Stimulated activated naive CD4-positive, alpha-beta T cell treated with Interleukin-2 at 50 U/mL for 16 hours (primary cell): ENCODE measurements around the gene SSX2B.
"Not testable (repeated sequence)": the region's sequence is repeated elsewhere in the genome, so short reads cannot be mapped to it uniquely, and the experiment has no call there.

ENCODE experiments used
- DNase-seq: peaks from one replicate; lab custom pipeline; 2025; lab: John Stamatoyannopoulos, UW

Gene SSX2B, protein sequence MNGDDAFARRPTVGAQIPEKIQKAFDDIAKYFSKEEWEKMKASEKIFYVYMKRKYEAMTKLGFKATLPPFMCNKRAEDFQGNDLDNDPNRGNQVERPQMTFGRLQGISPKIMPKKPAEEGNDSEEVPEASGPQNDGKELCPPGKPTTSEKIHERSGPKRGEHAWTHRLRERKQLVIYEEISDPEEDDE

DNA sequence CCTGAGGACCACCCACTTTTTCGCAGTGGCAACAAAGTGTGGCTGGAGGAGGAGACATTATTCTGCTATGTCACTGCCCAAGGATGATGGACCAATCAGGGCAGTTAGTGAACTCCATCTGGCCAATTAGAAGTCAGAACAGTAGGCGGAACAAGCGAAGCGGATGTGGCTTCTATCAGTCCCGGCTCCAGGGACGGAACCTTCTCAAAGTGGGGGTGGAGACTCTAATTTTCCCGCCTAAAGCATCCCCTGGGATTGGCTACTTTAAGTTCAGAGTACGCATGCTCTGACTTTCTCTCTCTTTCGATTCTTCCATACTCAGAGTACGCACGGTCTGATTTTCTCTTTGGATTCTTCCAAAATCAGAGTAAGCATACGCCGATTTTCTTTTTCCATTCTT, at the start of gene SSX2B:
TSS of gene SSX2B (plus strand) at position 301 of the 400 bp plus-strand sequence. CDS start 1,429 bp downstream, outside the sequence.
- DNase-seq = not testable (repeated sequence)

DNA sequence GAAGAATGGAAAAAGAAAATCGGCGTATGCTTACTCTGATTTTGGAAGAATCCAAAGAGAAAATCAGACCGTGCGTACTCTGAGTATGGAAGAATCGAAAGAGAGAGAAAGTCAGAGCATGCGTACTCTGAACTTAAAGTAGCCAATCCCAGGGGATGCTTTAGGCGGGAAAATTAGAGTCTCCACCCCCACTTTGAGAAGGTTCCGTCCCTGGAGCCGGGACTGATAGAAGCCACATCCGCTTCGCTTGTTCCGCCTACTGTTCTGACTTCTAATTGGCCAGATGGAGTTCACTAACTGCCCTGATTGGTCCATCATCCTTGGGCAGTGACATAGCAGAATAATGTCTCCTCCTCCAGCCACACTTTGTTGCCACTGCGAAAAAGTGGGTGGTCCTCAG, 44.0 kb upstream of the SSX2B start, which contains the start of gene SSX2:
TSS of gene SSX2 (minus strand) at position 101 of the 400 bp plus-strand sequence. CDS start 1,429 bp downstream, outside the sequence.
- DNase-seq = not testable (repeated sequence)

DNA sequence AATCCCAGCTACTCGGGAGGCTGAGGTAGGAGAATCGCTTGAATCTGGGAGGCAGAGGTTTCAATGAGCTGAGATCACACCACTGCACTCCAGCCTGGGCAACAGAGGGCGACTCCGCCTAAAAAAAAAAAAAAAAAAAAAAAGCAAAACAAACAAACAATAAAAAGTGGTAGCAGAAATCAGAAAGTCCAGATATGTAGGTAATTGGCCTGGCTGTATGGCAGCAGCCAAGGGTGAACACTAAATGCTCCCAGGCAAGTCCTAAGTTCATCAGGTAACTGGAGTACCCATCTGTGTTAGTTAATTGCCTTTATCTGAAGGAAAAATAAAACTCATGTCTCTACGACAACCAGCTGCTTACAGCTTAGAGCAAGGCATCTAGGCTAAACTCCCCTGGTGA, 14.9 kb downstream of the SSX2B start:
- not testable (repeated sequence) for DNase-seq

DNA sequence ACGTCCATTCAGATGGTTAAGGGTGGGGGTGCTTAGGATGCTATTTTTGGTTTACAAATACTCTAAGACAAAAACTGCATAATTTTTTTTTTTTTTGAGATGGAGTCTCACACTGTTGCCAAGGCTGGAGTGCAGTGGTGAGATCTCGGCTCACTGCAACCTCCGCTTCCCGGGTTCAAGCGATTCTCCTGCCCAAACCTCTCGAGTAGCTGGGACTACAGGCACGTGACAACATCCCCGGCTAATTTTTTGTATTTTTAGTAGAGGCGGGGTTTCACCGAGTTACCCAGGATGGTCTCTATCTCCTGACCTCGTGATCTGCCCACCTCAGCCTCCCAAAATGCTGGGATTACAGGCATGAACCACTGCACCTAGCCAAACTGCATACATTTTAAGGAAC, 22.5 kb downstream of the SSX2B start:
- not testable (repeated sequence) for DNase-seq

DNA sequence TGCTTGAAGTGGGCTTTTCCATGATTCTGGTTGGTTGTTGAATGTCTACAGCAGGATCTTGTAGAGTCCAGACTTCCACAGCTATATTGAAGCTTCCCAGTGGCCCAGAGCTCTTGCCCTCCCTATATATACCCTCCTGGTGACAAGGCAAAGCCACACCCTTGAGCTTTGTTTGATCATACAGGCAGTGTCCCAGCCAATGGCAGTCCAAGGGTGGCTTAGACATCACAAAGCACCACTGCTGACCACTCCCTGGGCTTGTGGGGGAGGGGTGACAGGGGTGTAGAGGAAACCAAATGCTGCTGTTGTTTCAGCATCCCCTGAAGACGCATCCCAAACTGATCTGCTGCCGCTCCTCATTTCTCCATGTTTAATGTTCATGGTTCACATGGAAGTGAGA, 46.3 kb downstream of the SSX2B start, which contains the start of gene SPANXN5:
TSS of gene SPANXN5 (minus strand) at position 101 of the 400 bp plus-strand sequence. CDS start at position 22, 79 bp downstream.
- DNase-seq = not testable (repeated sequence)

DNA sequence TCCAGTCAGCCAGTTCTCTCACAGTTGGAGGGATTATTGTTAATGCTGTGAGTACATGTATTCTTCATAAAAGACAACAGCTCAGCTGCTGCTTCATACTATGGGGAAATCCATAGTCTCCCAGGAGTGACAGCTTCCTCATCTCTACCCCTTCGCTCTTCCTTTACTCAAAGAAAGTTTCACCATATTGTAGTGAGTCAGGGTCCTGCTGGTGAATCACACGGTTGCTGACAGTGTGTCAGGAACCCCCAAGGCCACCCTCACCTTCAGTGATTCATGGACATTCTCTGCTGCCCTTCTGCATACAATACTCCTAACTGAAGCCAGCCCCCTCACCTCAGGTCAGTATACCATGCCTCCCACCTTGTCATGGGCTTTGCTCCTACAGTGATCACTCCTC, 53.8 kb downstream of the SSX2B start:
- not testable (repeated sequence) for DNase-seq
